Activated CD8-positive, alpha-beta T cell treated with anti-CD3 and anti-CD28 coated beads for 36 hours (primary cell): ENCODE results near the gene SSBP3. TPM values are rescaled to one million over a fixed set of nuclear protein-coding genes. Genes with fewer than 3 reads are reported as not detected.

Experiments
- ATAC-seq: fragments of 200-7000 bp; cut with Tn5 transposase; one replicate; pipeline ENCODE4 v1.10.0; 2021; ENCODE audit warnings: mild to moderate bottlenecking, moderate library complexity
- CTCF ChIA-PET: fragments of 350-600 bp; sonication (Branson Sonifier 250); formaldehyde crosslinking; loops from one replicate; lab custom pipeline; 2021; ENCODE audit warnings: antibody characterized with exemption; lab: Charles Lee
- POLR2A ChIA-PET: fragments of 350-600 bp; sonication (Branson Sonifier 250); formaldehyde crosslinking; loops from one replicate; lab custom pipeline; 2021; ENCODE audit warnings: antibody characterized with exemption; lab: Charles Lee
- DNase-seq: peaks from one replicate; pipeline ENCODE4 v3.0.0-alpha.2; 2020
- H3K27ac Mint-ChIP-seq: one replicate; pipeline ENCODE4 v1.8.0; 2021; ENCODE audit warnings: mild to moderate bottlenecking, mixed read lengths
- H3K27me3 Mint-ChIP-seq: one replicate; pipeline ENCODE4 v1.8.0; 2021; ENCODE audit warnings: mixed read lengths
- H3K36me3 Mint-ChIP-seq: one replicate; pipeline ENCODE4 v1.8.0; 2021; ENCODE audit warnings: low read depth, mixed read lengths
- H3K4me1 Mint-ChIP-seq: one replicate; pipeline ENCODE4 v1.8.0; 2021; ENCODE audit warnings: low read depth, mixed read lengths
- H3K4me3 Mint-ChIP-seq: one replicate; pipeline ENCODE4 v1.8.0; 2021; ENCODE audit warnings: mild to moderate bottlenecking, moderate library complexity, mixed read lengths
- H3K9me3 Mint-ChIP-seq: one replicate; pipeline ENCODE4 v1.8.0; 2021; ENCODE audit warnings: mixed read lengths
- CTCF ChIP-seq: fragments of 200-600 bp; IDR thresholded peaks from one replicate; pipeline ENCODE4 v1.8.0; 2022; ENCODE audit warnings: antibody characterized with exemption, mild to moderate bottlenecking
- intact Hi-C: fragments of 100-400 bp; cut with micrococcal nuclease; formaldehyde crosslinking; loops from one replicate; pipeline ENCODE4 v1.10.0; 2022
- total RNA-seq, 2 experiments: library from RNA; stranded (reverse); gene quantifications; one replicate each; pipeline ENCODE4 v1.2.3, GENCODE V29; 2021

Gene SSBP3
- total RNA-seq, 2 experiments from 2014 or later: 62.6 to 67.8 TPM

GRCh38 chr1:54199765-54200518 lies 206.3 kb downstream of the SSBP3 start, which contains the start of the genes CYB5RL and MRPL37:
Gene CYB5RL, minus strand, starts transcription at chr1:54200030. Its CDS starts 4,414 bp downstream, at chr1:54195616.
Gene MRPL37, plus strand, starts transcription at chr1:54200167. Its CDS starts 77 bp downstream, at chr1:54200244.
- Mint-ChIP-seq H3K4me1 (peaks cover 28% of the 10 kb centered on the region), H3K36me3 (peaks cover 18% of the 10 kb centered on the region), H3K27me3 (no peaks in the 10 kb centered on the region), H3K4me3 (peak within 1 kb of the TSS; percentile 94), H3K9me3 (no peaks in the 10 kb centered on the region), H3K27ac (peak within 1 kb of the TSS; percentile 84)
- CTCF ChIA-PET: interaction anchor here (1.1 to 3.8 kb wide), 5 partner anchors 18 to 299 kb away, joined by 3 to 20 read pairs (median 10); partner anchors contain the start of gene SSBP3
- TF ChIP-seq CTCF: no peak
- intact Hi-C loops: loop anchor here (5.0 to 10.0 kb wide), 2 partner anchors 205 to 287 kb away; partner anchors contain the start of gene SSBP3
- POLR2A ChIA-PET: interaction anchor here (0.6 to 2.3 kb wide), 16 partner anchors 9 to 564 kb away, joined by 3 to 7 read pairs (median 3); partner anchors contain the start of gene PARS2
- DNase-seq: peak; percentile 96
- ATAC-seq: peak; percentile 98

DNA sequence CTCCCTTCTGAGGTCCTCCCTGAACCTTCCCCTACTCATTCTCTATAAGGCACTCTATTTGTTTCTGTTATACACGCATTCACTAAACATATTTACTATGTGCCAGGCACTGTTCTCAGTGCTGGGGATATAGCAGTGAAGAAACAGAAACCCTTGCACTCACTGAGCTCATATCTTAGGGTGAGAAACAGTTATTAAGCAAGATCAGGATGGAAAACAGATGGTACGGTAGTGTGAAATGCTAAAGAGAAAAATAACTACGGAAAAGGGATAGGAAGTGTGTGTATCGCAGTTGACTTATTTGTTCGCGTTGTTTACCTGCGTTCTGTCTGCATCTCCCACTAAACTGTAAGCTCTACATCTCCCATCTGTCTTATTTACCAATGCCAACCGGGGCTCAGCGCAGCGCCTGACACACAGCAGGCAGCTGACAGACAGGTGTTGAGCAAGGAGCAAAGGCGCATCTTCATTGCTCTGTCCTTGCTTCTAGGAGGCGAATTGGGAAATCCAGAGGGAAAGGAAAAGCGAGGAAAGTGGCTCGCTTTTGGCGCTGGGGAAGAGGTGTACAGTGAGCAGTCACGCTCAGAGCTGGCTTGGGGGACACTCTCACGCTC lies 206.9 kb downstream of the SSBP3 start:
- Mint-ChIP-seq H3K27me3 (no peaks in the 10 kb centered on the region), H3K9me3 (no peaks in the 10 kb centered on the region), H3K27ac (peak overlapping the region; percentile 84), H3K4me3 (peak overlapping the region; percentile 94), H3K36me3 (peaks cover 19% of the 10 kb centered on the region), H3K4me1 (peaks cover 28% of the 10 kb centered on the region)
- DNase-seq (peak; percentile 14), ATAC-seq (peak; percentile 2)
- no peak for TF ChIP-seq CTCF
- CTCF ChIA-PET: interaction anchor here (1.2 to 3.8 kb wide), 5 partner anchors 17 to 300 kb away, joined by 4 to 20 read pairs (median 10); partner anchors contain the start of gene SSBP3
- POLR2A ChIA-PET: interaction anchor here (0.7 to 2.3 kb wide), 13 partner anchors 8 to 565 kb away, joined by 3 to 7 read pairs (median 3); partner anchors contain the start of gene PARS2
- intact Hi-C loops: no loop called here

DNA sequence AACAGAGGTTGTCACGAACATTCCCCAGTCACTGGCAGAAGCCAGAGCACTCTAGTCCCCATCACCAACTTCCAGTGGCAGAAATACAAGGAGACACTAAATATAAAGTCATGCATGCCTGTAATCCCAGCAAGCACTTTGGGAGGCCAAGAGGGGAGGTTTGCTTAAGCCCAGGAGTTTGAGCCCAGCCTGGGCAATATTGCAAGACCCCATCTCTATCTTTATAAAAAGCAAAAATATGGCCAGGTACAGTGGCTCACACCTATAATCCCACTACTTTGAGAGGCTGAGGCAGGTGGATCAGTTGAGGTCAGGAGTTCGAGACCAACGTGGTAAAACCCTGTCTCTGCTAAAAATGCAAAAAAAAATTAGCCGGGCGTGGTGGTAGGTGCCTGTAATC lies 212.7 kb downstream of the SSBP3 start:
- no peak for ATAC-seq
- no peak for TF ChIP-seq CTCF
- Mint-ChIP-seq H3K4me3 (no peak overlapping the region), H3K9me3 (no peaks in the 10 kb centered on the region), H3K36me3 (peaks cover 20% of the 10 kb centered on the region), H3K27me3 (no peaks in the 10 kb centered on the region), H3K4me1 (no peaks in the 10 kb centered on the region), H3K27ac (no peak overlapping the region)
- POLR2A ChIA-PET: interaction anchor here (0.9 kb wide), 1 partner anchor 18 kb away, joined by 3 read pairs; no protein-coding TSS in a partner anchor
- intact Hi-C loops: no loop called here
- CTCF ChIA-PET: no interaction called here
- DNase-seq: no peak

DNA sequence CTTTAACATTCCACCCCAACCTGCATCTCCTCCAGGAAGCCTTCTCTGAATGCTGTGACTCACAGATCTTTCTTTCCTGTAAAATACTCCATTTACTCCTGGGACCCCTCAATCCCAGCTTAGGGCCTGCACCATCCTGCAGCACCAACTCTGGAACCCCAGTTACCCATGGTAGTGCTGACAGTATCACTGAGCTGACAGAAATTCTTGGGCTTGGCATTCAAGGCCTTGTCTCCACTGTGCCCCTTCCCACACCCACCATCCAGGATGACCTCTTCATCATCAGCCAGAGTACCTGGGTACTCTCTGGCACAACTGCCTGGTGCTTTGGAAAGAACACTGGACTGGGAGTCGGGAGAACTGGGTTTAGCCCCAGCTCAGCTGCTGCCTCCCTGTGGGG lies 214.7 kb downstream of the SSBP3 start:
- DNase-seq: no peak
- Mint-ChIP-seq H3K27me3 (no peaks in the 10 kb centered on the region), H3K9me3 (no peaks in the 10 kb centered on the region), H3K36me3 (peaks cover 25% of the 10 kb centered on the region), H3K4me3 (no peak overlapping the region), H3K4me1 (no peaks in the 10 kb centered on the region), H3K27ac (no peak overlapping the region)
- CTCF ChIA-PET: no interaction called here
- intact Hi-C loops: no loop called here
- POLR2A ChIA-PET: interaction anchor here (1.6 kb wide), 1 partner anchor 8 kb away, joined by 7 read pairs; the partner anchor contains the start of genes CYB5RL and MRPL37
- ATAC-seq: no peak
- TF ChIP-seq CTCF: no peak
